Glutamatergic neuron (in vitro differentiated cells): ENCODE measurements around the gene RNF38. TPM values are rescaled to one million over a fixed set of nuclear protein-coding genes. Genes with fewer than 3 reads are reported as not detected.

Source experiments
- DNase-seq: peaks from one replicate; pipeline ENCODE4 v3.0.0; 2022
- H3K27ac Mint-ChIP-seq: one replicate; pipeline ENCODE4 v1.8.0; 2020; ENCODE audit warnings: mild to moderate bottlenecking, mixed read lengths, inconsistent platforms; ENCODE audit not compliant: unreplicated experiment
- H3K27me3 Mint-ChIP-seq: one replicate; pipeline ENCODE4 v1.8.0; 2020; ENCODE audit warnings: mild to moderate bottlenecking, moderate library complexity, mixed read lengths, inconsistent platforms; ENCODE audit not compliant: unreplicated experiment
- H3K36me3 Mint-ChIP-seq: one replicate; pipeline ENCODE4 v1.8.0; 2020; ENCODE audit warnings: mild to moderate bottlenecking, mixed read lengths, inconsistent platforms; ENCODE audit not compliant: unreplicated experiment
- H3K4me1 Mint-ChIP-seq: one replicate; pipeline ENCODE4 v1.8.0; 2020; ENCODE audit warnings: mild to moderate bottlenecking, low read depth, mixed read lengths, inconsistent platforms; ENCODE audit not compliant: unreplicated experiment
- H3K4me3 Mint-ChIP-seq: one replicate; pipeline ENCODE4 v1.8.0; 2020; ENCODE audit warnings: mild to moderate bottlenecking, mixed read lengths, inconsistent platforms; ENCODE audit not compliant: unreplicated experiment
- H3K9me3 Mint-ChIP-seq: one replicate; pipeline ENCODE4 v1.8.0; 2020; ENCODE audit warnings: mild to moderate bottlenecking, moderate library complexity, mixed read lengths, inconsistent platforms; ENCODE audit not compliant: unreplicated experiment
- CTCF ChIP-seq: fragments of 200-600 bp; sonication (generic); IDR thresholded peaks from one replicate; pipeline ENCODE4 v1.5.0; 2021; ENCODE audit not compliant: partially characterized antibody, unreplicated experiment
- total RNA-seq: library from RNA; stranded (reverse); fragmentation: NEBNext Ultra II Directional; extraction: Animal tissue kit (Norgen Biotek cat#: 25700); gene quantifications from one replicate; pipeline ENCODE4 v1.2.1, GENCODE V29; 2021; ENCODE audit not compliant: unreplicated experiment

The RNF38 gene
- total RNA-seq, 1 donor from 2014 or later: 129 TPM

DNA sequence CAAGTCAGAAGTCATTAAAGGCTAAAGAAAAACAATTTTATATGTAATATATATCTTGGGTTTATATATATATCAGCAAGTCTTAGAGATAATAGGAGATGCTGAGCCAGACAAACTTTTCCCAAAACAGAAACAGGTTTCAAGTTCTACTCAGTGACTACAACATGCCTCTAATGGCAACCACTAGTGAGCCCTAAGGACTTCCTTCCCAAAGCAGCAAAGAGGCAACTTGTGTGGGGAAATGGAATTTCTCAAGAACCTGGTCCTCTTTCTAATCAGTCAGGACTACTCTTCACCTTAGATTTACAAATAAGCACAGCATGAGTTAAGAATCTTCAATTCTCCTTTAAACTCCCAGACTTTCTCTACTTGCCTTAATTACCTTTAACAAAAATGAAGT, 17.6 kb downstream of the RNF38 start:
- DNase-seq: no peak
- Mint-ChIP-seq H3K27me3 (no peaks in the 10 kb centered on the region), H3K36me3 (no peaks in the 10 kb centered on the region), H3K9me3 (no peaks in the 10 kb centered on the region), H3K4me3 (no peak overlapping the region), H3K4me1 (peaks cover 8% of the 10 kb centered on the region), H3K27ac (no peak overlapping the region)
- TF ChIP-seq CTCF: no peak

GRCh38 chr9:36364577-36364976, 35.5 kb downstream of the RNF38 start:
- H3K4me1 Mint-ChIP-seq: no peaks in the 10 kb centered on the region
- H3K27ac Mint-ChIP-seq: no peak overlapping the region
- H3K36me3 Mint-ChIP-seq: no peaks in the 10 kb centered on the region
- H3K9me3 Mint-ChIP-seq: no peaks in the 10 kb centered on the region
- H3K4me3 Mint-ChIP-seq: no peak overlapping the region
- no peak for DNase-seq
- peaks cover 1% of the 10 kb centered on the region for H3K27me3 Mint-ChIP-seq
- TF ChIP-seq CTCF: no peak

- no peak for TF ChIP-seq CTCF
- Mint-ChIP-seq H3K27me3 (peaks cover 1% of the 10 kb centered on the region), H3K27ac (no peak overlapping the region), H3K4me3 (no peak overlapping the region), H3K9me3 (no peaks in the 10 kb centered on the region), H3K36me3 (no peaks in the 10 kb centered on the region), H3K4me1 (no peaks in the 10 kb centered on the region)
- DNase-seq: no peak
These were observed 36.6 kb downstream of the RNF38 start for GRCh38 chr9:36363448-36363847.

DNA sequence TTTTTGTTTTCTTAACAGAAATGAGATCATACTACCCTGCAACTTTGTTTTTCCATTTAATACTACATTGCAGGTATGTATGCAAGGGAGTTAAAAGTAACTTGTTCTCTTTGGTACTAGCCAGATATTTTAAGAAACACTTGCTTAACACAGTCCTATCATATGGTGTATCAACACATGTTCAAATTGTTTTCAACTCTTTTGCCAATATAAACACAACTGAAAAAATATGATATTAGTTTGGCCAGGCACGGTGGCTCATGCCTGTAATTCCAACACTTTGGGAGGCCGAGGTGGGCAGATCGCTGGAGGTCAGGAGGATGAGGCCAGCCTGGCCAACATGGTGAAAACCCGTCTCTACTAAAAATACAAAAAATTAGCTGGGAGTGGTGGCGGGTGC, 41.6 kb downstream of the RNF38 start:
- DNase-seq: no peak
- peaks cover 2% of the 10 kb centered on the region for H3K9me3 Mint-ChIP-seq
- H3K27me3 Mint-ChIP-seq: peaks cover 1% of the 10 kb centered on the region
- H3K4me3 Mint-ChIP-seq: no peak overlapping the region
- H3K4me1 Mint-ChIP-seq: no peaks in the 10 kb centered on the region
- no peak overlapping the region for H3K27ac Mint-ChIP-seq
- peaks cover 5% of the 10 kb centered on the region for H3K36me3 Mint-ChIP-seq
- no peak for TF ChIP-seq CTCF

DNA sequence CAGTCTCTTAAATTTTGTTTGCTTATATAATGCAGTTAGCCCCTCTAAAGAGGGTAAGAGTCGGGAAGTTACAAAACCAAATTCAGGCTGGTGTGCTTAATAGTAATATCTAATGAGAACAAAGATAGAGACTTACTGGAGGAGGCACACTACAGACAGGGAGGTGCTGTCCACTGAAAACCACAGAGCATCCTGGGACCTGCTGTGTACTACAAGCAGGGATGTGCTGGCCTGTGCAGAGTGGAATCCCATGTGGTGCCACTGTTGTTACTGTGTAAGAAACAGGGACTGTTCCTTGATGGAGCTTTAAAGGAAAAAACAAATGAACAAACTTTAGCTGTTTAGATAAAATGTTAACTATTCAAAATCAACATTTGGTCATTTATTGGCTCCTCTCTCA, 42.4 kb downstream of the RNF38 start:
- H3K27ac Mint-ChIP-seq: no peak overlapping the region
- TF ChIP-seq CTCF: no peak
- peaks cover 1% of the 10 kb centered on the region for H3K27me3 Mint-ChIP-seq

More for the DNA sequence above, 42.4 kb downstream of the RNF38 start:
- Mint-ChIP-seq H3K36me3 (peaks cover 5% of the 10 kb centered on the region), H3K4me3 (no peak overlapping the region), H3K4me1 (no peaks in the 10 kb centered on the region), H3K9me3 (peaks cover 2% of the 10 kb centered on the region)
- DNase-seq: no peak
